Fibroblast of skin of right biceps (primary cell): ENCODE results near the gene ERI3.
A peak's percentile ranks its signal among the peaks of the same experiment; 100 is the strongest.

Experiments
- DNase-seq: peaks from one replicate; pipeline ENCODE4 v3.0.0-alpha.2; 2013

Gene ERI3

GRCh38 chr1:44261171-44261817 is 93.8 kb downstream of the ERI3 start:
- DNase-seq, result no peak

GRCh38 chr1:44260792-44261170 is 94.3 kb downstream of the ERI3 start:
- DNase-seq, result no peak

- no peak for DNase-seq
Observed at GRCh38 chr1:44259090-44259489, 96.0 kb downstream of the ERI3 start.

GRCh38 chr1:44256762-44257554 is 98.1 kb downstream of the ERI3 start:
- no peak for DNase-seq

- DNase-seq, result no peak
Observed at GRCh38 chr1:44254392-44254910, 100.6 kb downstream of the ERI3 start.

- DNase-seq, result no peak
Observed at GRCh38 chr1:44251989-44252671, 102.9 kb downstream of the ERI3 start.

- DNase-seq, result no peak
Observed at GRCh38 chr1:44251486-44251885, 103.6 kb downstream of the ERI3 start.

GRCh38 chr1:44250068-44250781 is 104.8 kb downstream of the ERI3 start:
- no peak for DNase-seq

- no peak for DNase-seq
Observed at GRCh38 chr1:44249543-44249942, 105.5 kb downstream of the ERI3 start.

- DNase-seq, result no peak
Observed at GRCh38 chr1:44246806-44247205, 108.3 kb downstream of the ERI3 start.

- no peak for DNase-seq
Observed at GRCh38 chr1:44244986-44245385, 110.1 kb downstream of the ERI3 start.

GRCh38 chr1:44243782-44244495 is 111.1 kb downstream of the ERI3 start:
- DNase-seq, result no peak

GRCh38 chr1:44242746-44243145 is 112.3 kb downstream of the ERI3 start:
- no peak for DNase-seq

- no peak for DNase-seq
Observed at GRCh38 chr1:44240802-44241671, 114.0 kb downstream of the ERI3 start.

GRCh38 chr1:44239961-44240371 is 115.1 kb downstream of the ERI3 start:
- peak; percentile 11 for DNase-seq

GRCh38 chr1:44239331-44239960 is 115.6 kb downstream of the ERI3 start:
- DNase-seq, result peak; percentile 73

GRCh38 chr1:44238660-44239059 is 116.4 kb downstream of the ERI3 start:
- no peak for DNase-seq

- DNase-seq, result peak; percentile 85
Observed at GRCh38 chr1:44237721-44238457, 117.2 kb downstream of the ERI3 start.

- DNase-seq, result no peak
Observed at GRCh38 chr1:44236490-44237272, 118.4 kb downstream of the ERI3 start.
